ENCODE data around the gene DEPP1. TPM values are rescaled to one million over a fixed set of nuclear protein-coding genes. Genes with fewer than 3 reads are reported as not detected.
A peak's percentile ranks its signal among the peaks of the same experiment; 100 is the strongest.

Gene DEPP1
- total and polyA plus RNA-seq, 2 of the 13 experiments (the other 11 are each of a cell fraction or from before 2014, with no cell fraction given): 14.8 to 270 TPM

DNA sequence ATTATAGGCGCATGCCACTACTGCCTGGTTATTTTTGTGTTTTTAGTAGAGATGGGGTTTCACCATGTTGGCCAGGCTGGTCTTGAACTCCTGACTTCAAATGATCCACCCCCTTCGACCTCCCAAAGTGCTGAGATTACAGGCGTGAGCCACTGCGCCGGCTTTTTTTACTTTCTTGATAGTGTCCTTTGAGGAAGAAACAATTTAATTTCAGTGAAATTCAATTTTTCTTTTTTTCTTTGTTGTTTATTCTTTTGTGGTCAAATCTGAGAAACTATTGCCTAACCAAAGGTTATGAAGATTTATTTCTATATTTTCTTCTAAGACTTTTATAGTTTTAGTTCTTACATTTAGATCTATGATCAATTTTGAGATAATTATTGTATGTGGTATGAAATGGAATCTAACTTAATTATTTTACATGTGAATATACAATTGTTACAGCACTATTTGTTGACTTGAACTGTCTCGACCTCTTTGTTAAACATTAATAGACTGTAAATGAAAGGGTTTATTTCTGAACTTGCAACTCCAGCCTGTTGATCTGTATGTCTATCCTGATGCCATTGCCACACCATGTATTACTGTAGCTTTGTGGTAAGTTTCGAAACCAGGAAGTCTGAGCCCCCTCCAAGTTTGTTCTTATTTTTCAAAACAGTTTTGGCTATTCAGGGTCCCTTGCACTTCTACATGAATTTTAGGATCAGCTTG is 38.8 kb downstream of the DEPP1 start (continued):
- no peak for TF ChIP-seq FOXA1 (IDR thresholded peaks at IDR 0.05)
- TF ChIP-seq FOXA1 (CRISPR knock-in tag; IDR thresholded peaks at IDR 0.05): peak; percentile 73
- TF ChIP-seq, protein P1, sequence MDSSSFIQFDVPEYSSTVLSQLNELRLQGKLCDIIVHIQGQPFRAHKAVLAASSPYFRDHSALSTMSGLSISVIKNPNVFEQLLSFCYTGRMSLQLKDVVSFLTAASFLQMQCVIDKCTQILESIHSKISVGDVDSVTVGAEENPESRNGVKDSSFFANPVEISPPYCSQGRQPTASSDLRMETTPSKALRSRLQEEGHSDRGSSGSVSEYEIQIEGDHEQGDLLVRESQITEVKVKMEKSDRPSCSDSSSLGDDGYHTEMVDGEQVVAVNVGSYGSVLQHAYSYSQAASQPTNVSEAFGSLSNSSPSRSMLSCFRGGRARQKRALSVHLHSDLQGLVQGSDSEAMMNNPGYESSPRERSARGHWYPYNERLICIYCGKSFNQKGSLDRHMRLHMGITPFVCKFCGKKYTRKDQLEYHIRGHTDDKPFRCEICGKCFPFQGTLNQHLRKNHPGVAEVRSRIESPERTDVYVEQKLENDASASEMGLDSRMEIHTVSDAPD (CRISPR knock-in tag; IDR thresholded peaks at IDR 0.05): no peak
- TF ChIP-seq ZNF331 (CRISPR knock-in tag; IDR thresholded peaks at IDR 0.05): peak; percentile 74; the same call in 1 of the 2 replicates
- TF ChIP-seq ZMAT3 (CRISPR knock-in tag; conservative IDR thresholded peaks at IDR 0.05): no peak
- 0 out of 2 replicates have a peak, but pooled peaks have one; percentile 34 for TF ChIP-seq ZKSCAN8 (CRISPR knock-in tag; IDR thresholded peaks at IDR 0.05; ENCODE audit: borderline replicate concordance)
- no peak for TF ChIP-seq ZNF788 (CRISPR knock-in tag; IDR thresholded peaks at IDR 0.05; ENCODE audit: borderline replicate concordance)
- TF ChIP-seq ZNF850 (CRISPR knock-in tag; conservative IDR thresholded peaks at IDR 0.05): no peak
- TF ChIP-seq HDAC6 (IDR thresholded peaks at IDR 0.05; ENCODE audit: low read depth, low read length): no peak
- TF ChIP-seq ZNF737 (CRISPR knock-in tag; IDR thresholded peaks at IDR 0.05; ENCODE audit: borderline replicate concordance): no peak
- peak; percentile 86 for TF ChIP-seq FOXA3 (CRISPR knock-in tag; IDR thresholded peaks at IDR 0.05)
- 0 out of 2 replicates have a peak, but pooled peaks have one; percentile 25 for TF ChIP-seq TGIF2 (CRISPR knock-in tag; IDR thresholded peaks at IDR 0.05)
- peak; percentile 58; the same call in 1 of the 2 replicates for TF ChIP-seq GATA4 (IDR thresholded peaks at IDR 0.05; ENCODE audit: borderline replicate concordance, low read depth)
- no peak for TF ChIP-seq ZNF780A (CRISPR knock-in tag; IDR thresholded peaks at IDR 0.05)
- TF ChIP-seq, protein P2, sequence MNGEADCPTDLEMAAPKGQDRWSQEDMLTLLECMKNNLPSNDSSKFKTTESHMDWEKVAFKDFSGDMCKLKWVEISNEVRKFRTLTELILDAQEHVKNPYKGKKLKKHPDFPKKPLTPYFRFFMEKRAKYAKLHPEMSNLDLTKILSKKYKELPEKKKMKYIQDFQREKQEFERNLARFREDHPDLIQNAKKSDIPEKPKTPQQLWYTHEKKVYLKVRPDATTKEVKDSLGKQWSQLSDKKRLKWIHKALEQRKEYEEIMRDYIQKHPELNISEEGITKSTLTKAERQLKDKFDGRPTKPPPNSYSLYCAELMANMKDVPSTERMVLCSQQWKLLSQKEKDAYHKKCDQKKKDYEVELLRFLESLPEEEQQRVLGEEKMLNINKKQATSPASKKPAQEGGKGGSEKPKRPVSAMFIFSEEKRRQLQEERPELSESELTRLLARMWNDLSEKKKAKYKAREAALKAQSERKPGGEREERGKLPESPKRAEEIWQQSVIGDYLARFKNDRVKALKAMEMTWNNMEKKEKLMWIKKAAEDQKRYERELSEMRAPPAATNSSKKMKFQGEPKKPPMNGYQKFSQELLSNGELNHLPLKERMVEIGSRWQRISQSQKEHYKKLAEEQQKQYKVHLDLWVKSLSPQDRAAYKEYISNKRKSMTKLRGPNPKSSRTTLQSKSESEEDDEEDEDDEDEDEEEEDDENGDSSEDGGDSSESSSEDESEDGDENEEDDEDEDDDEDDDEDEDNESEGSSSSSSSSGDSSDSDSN (CRISPR knock-in tag; IDR thresholded peaks at IDR 0.05): no peak
- TF ChIP-seq XBP1 (CRISPR knock-in tag; IDR thresholded peaks at IDR 0.05): no peak
- TF ChIP-seq ZNF776 (CRISPR knock-in tag; IDR thresholded peaks at IDR 0.05): no peak
- TF ChIP-seq ZNF619 (CRISPR knock-in tag; IDR thresholded peaks at IDR 0.05): no peak
- no peak for TF ChIP-seq ZNF101 (CRISPR knock-in tag; IDR thresholded peaks at IDR 0.05; ENCODE audit: borderline replicate concordance, low read depth)
- TF ChIP-seq HNRNPH1 (optimal IDR thresholded peaks at IDR 0.05; ENCODE audit: low read depth, low read length): no peak
- TF ChIP-seq HMG20A (CRISPR knock-in tag; IDR thresholded peaks at IDR 0.05; ENCODE audit: borderline replicate concordance): peak; percentile 85; the same call in 1 of the 2 replicates
- TF ChIP-seq, protein P3, sequence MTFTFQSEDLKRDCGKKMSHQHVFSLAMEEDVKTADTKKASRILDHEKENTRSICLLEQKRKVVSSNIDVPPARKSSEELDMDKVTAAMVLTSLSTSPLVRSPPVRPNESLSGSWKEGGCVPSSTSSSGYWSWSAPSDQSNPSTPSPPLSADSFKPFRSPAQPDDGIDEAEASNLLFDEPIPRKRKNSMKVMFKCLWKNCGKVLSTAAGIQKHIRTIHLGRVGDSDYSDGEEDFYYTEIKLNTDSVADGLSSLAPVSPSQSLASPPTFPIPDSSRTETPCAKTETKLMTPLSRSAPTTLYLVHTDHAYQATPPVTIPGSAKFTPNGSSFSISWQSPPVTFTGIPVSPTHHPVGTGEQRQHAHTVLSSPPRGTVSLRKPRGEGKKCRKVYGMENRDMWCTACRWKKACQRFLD (CRISPR knock-in tag; IDR thresholded peaks at IDR 0.05; ENCODE audit: borderline replicate concordance): no peak
- TF ChIP-seq TAF15 (IDR thresholded peaks at IDR 0.05; ENCODE audit: low read depth, low read length, poor library complexity, severe bottlenecking): no peak
- TF ChIP-seq ZNF550 (CRISPR knock-in tag; IDR thresholded peaks at IDR 0.05; ENCODE audit: borderline replicate concordance): no peak
- TF ChIP-seq ZNF652 (CRISPR knock-in tag; IDR thresholded peaks at IDR 0.05; ENCODE audit: borderline replicate concordance, low read depth): peak; percentile 61; the same call in 1 of the 2 replicates
- TF ChIP-seq HHEX (CRISPR knock-in tag; IDR thresholded peaks at IDR 0.05): no peak
